Aorta (tissue), 5 donors: ENCODE data around the gene SPINT3. TPM values are rescaled to one million over a fixed set of nuclear protein-coding genes. Genes with fewer than 3 reads are reported as not detected.
"Not testable (repeated sequence)": the region's sequence is repeated elsewhere in the genome, so short reads cannot be mapped to it uniquely, and the experiment has no call there.

Experiments used
- ATAC-seq: fragments of 200-7000 bp; cut with Tn5 transposase; one replicate; pipeline ENCODE4 v1.9.1; 2022; ENCODE audit warnings: moderate library complexity; ENCODE audit not compliant: low FRiP score
- DNase-seq, 2 donors: peaks; one replicate each; pipeline ENCODE4 v3.0.0-alpha.2; 2020
- H3K27ac ChIP-seq, 2 donors: one replicate each; pipeline ENCODE4 v1.5.1; 2013; ENCODE audit warnings: low read length in 2 of 2, mild to moderate bottlenecking in 2 of 2, moderate library complexity in 2 of 2, control low read depth in 1 of 2, inconsistent platforms in 1 of 2, low read depth in 1 of 2
- H3K27me3 ChIP-seq, 2 donors: one replicate each; pipeline ENCODE4 v1.6.1; 2013; ENCODE audit warnings: control low read depth in 1 of 2, low read length in 1 of 2, mild to moderate bottlenecking in 1 of 2, moderate library complexity in 1 of 2; ENCODE audit not compliant: insufficient read depth in 2 of 2, control insufficient read depth in 1 of 2
- H3K36me3 ChIP-seq, 2 donors: one replicate each; pipeline ENCODE4 v1.6.1; 2013; ENCODE audit warnings: control low read depth in 1 of 2, low read length in 1 of 2, mild to moderate bottlenecking in 1 of 2; ENCODE audit not compliant: insufficient read depth in 2 of 2, control insufficient read depth in 1 of 2
- H3K4me1 ChIP-seq, 2 donors: one replicate each; pipeline ENCODE4 v1.6.1; 2013; ENCODE audit warnings: low read length in 2 of 2, control low read depth in 1 of 2, mild to moderate bottlenecking in 1 of 2, moderate library complexity in 1 of 2; ENCODE audit not compliant: insufficient read depth in 2 of 2, control insufficient read depth in 1 of 2
- H3K4me3 ChIP-seq, 2 donors: one replicate each; pipeline ENCODE4 v1.5.1; 2013; ENCODE audit warnings: low read length in 2 of 2, control low read depth in 1 of 2, mild to moderate bottlenecking in 1 of 2
- H3K9me3 ChIP-seq: one replicate; pipeline ENCODE4 v1.6.1; 2013; ENCODE audit warnings: mild to moderate bottlenecking, low read length; ENCODE audit not compliant: control insufficient read depth
- WGBS, 2 donors: extraction: QIAGEN DNeasy Blood & Tissue Kit; methylation state at CpG; one replicate each; pipeline ENCODE4 v1.1.7; 2013; 5-methylcytosine and 5-hydroxymethylcytosine counted together
- intact Hi-C, 2 donors: fragments of 100-400 bp; cut with DNase I; formaldehyde crosslinking; loops; one replicate each; pipeline versions ENCODE4 v1.14.2 to v1.15.0; 2022
- polyA plus RNA-seq, 2 donors: library from polyadenylated mRNA; stranded (reverse); fragments of 200-250 nt; gene quantifications; one replicate each; pipeline ENCODE4 v1.2.3, GENCODE V29; 2013
- total RNA-seq, 2 donors: library from RNA; stranded (reverse); fragmentation: NEBNext Ultra II Directional; extraction: Animal tissue kit (Norgen Biotek cat#: 25700); gene quantifications; one replicate each; pipeline ENCODE4 v1.2.1, GENCODE V29; 2021
- donor health status: healthy with polysubstance abuse.
- donor health status: Bipolar disorder and iron deficiency.
- donor health status: DM: no; HTN: no; CAD: no.
- donor health status: DM: no; HTN: no; CAD: no.
- donor health status: DM: yes; HTN: yes; CAD: no.

The SPINT3 gene
- total and polyA plus RNA-seq, 4 donors = not detected

- H3K9me3 ChIP-seq = no peaks in the 10 kb centered on the region
- intact Hi-C loops = no loop called here
- no peaks in the 10 kb centered on the region for H3K4me1 ChIP-seq
- no peaks in the 10 kb centered on the region for H3K27me3 ChIP-seq
- WGBS, 2 donors = 67 to 71% methylated on average over 3 of the region's 3 CpGs
- no peak overlapping the region for H3K4me3 ChIP-seq
- H3K36me3 ChIP-seq = no peaks in the 10 kb centered on the region
- no peak for DNase-seq
- H3K27ac ChIP-seq = no peak overlapping the region
- no peak for ATAC-seq
Measured at GRCh38 chr20:45496166-45496565, 19.3 kb downstream of the SPINT3 start.

GRCh38 chr20:45495501-45495941, 19.9 kb downstream of the SPINT3 start:
- ATAC-seq = no peak
- WGBS, 2 donors = 84 to 95% methylated on average over 1 of the region's 1 CpG
- intact Hi-C loops = no loop called here

GRCh38 chr20:45489083-45489531, 26.3 kb downstream of the SPINT3 start:
- whole genome bisulfite sequencing, 2 donors = 27 to 44% methylated on average over 1 of the region's 1 CpG
- Histone ChIP-seq H3K36me3 (no peaks in the 10 kb centered on the region), H3K27me3 (no peaks in the 10 kb centered on the region), H3K27ac (no peak overlapping the region), H3K4me1 (no peaks in the 10 kb centered on the region), H3K4me3 (no peak overlapping the region), H3K9me3 (no peaks in the 10 kb centered on the region)
- no peak for ATAC-seq
- DNase-seq = no peak
- intact Hi-C loops = no loop called here

More at GRCh38 chr20:45495501-45495941, 19.9 kb downstream of the SPINT3 start:
- Histone ChIP-seq H3K4me1 (no peaks in the 10 kb centered on the region), H3K27me3 (no peaks in the 10 kb centered on the region), H3K4me3 (no peak overlapping the region), H3K27ac (no peak overlapping the region), H3K36me3 (no peaks in the 10 kb centered on the region), H3K9me3 (no peaks in the 10 kb centered on the region)
- no peak for DNase-seq

GRCh38 chr20:45487231-45487635, 28.2 kb downstream of the SPINT3 start:
- DNase-seq = no peak
- ATAC-seq = no peak
- no peaks in the 10 kb centered on the region for H3K9me3 ChIP-seq
- H3K27me3 ChIP-seq = no peaks in the 10 kb centered on the region
- no peak overlapping the region for H3K27ac ChIP-seq
- intact Hi-C loops = no loop called here
- no peaks in the 10 kb centered on the region for H3K4me1 ChIP-seq
- H3K4me3 ChIP-seq = no peak overlapping the region
- H3K36me3 ChIP-seq = no peaks in the 10 kb centered on the region
- 16 to 21% methylated on average over 20 of the region's 20 CpGs for WGBS, 2 donors

GRCh38 chr20:45485388-45485787, 30.0 kb downstream of the SPINT3 start:
- intact Hi-C loops = no loop called here
- H3K4me3 ChIP-seq = no peak overlapping the region
- no peaks in the 10 kb centered on the region for H3K36me3 ChIP-seq
- H3K27ac ChIP-seq = no peak overlapping the region
- H3K27me3 ChIP-seq = no peaks in the 10 kb centered on the region
- H3K4me1 ChIP-seq = no peaks in the 10 kb centered on the region
- DNase-seq (no peak), ATAC-seq (no peak)
- no peaks in the 10 kb centered on the region for H3K9me3 ChIP-seq
- 61 to 71% methylated on average over 4 of the region's 4 CpGs for WGBS, 2 donors

- no peak for ATAC-seq
- no peaks in the 10 kb centered on the region for H3K27me3 ChIP-seq
- intact Hi-C loops = no loop called here
Measured at GRCh38 chr20:45484676-45485075, 30.7 kb downstream of the SPINT3 start.

GRCh38 chr20:45479822-45480221, 35.6 kb downstream of the SPINT3 start:
- no peak for DNase-seq
- H3K27me3 ChIP-seq = no peaks in the 10 kb centered on the region
- H3K4me1 ChIP-seq = no peaks in the 10 kb centered on the region
- intact Hi-C loops = no loop called here
- H3K27ac ChIP-seq = no peak overlapping the region
- peaks cover 1% of the 10 kb centered on the region for H3K9me3 ChIP-seq
- H3K4me3 ChIP-seq = no peak overlapping the region
- 88 to 91% methylated on average over 7 of the region's 7 CpGs for WGBS, 2 donors
- no peaks in the 10 kb centered on the region for H3K36me3 ChIP-seq
- no peak for ATAC-seq

More at GRCh38 chr20:45484676-45485075, 30.7 kb downstream of the SPINT3 start:
- DNase-seq = no peak
- Histone ChIP-seq H3K4me3 (no peak overlapping the region), H3K4me1 (no peaks in the 10 kb centered on the region), H3K27ac (no peak overlapping the region), H3K9me3 (no peaks in the 10 kb centered on the region), H3K36me3 (no peaks in the 10 kb centered on the region)
- 35 to 40% methylated on average over 6 of the region's 6 CpGs for WGBS, 2 donors

- ATAC-seq, H3K36me3 ChIP-seq, DNase-seq, H3K27ac ChIP-seq, H3K27me3 ChIP-seq, H3K4me1 ChIP-seq, H3K9me3 ChIP-seq, intact Hi-C loops, H3K4me3 ChIP-seq: not testable (repeated sequence)
- 69 to 75% methylated on average over 7 of the region's 7 CpGs for WGBS, 2 donors
Measured at GRCh38 chr20:45477530-45478148, 37.8 kb downstream of the SPINT3 start.

GRCh38 chr20:45472286-45472685, 43.1 kb downstream of the SPINT3 start:
- H3K9me3 ChIP-seq, H3K4me3 ChIP-seq, H3K36me3 ChIP-seq, H3K4me1 ChIP-seq, H3K27ac ChIP-seq, H3K27me3 ChIP-seq, intact Hi-C loops, DNase-seq, ATAC-seq: not testable (repeated sequence)
- 61 to 69% methylated on average over 3 of the region's 3 CpGs for WGBS, 2 donors
